Gastrocnemius medialis (tissue), 4 donors: ENCODE measurements around the gene CCDC183.

Experiments used
- CTCF ChIP-seq, 5 experiments: fragments of 450-650 bp in 3 of 5; fragments of 200-600 bp in 2 of 5; sonication (generic) in 2 of 5; IDR thresholded peaks in 4 of 5; conservative IDR thresholded peaks in 1 of 5; 1 replicate in 4 of 5; 2 replicates in 1 of 5; pipeline ENCODE4 v1.5.1; 2016 to 2019; ENCODE audit warnings: antibody characterized with exemption in 5 of 5, mild to moderate bottlenecking in 3 of 5, moderate library complexity in 3 of 5
- POLR2A ChIP-seq, 2 donors: fragments of 450-650 bp; IDR thresholded peaks; one replicate each; pipeline ENCODE4 v1.6.1; 2017; ENCODE audit warnings: antibody characterized with exemption in 2 of 2, mild to moderate bottlenecking in 2 of 2, moderate library complexity in 2 of 2

GRCh38 chr9:136775191-136775590 lies 20.9 kb upstream of the CCDC183 start:
- TF ChIP-seq CTCF (IDR thresholded peaks at IDR 0.05 in 4 of 5, conservative IDR thresholded peaks at IDR 0.05 in 1 of 5) (no peak), POLR2A (IDR thresholded peaks at IDR 0.05) (no peak)
